Gastroesophageal sphincter (tissue), 3 donors: ENCODE data around the gene RAD52.

Source experiments
- CTCF ChIP-seq, 4 experiments: fragments of 200-600 bp in 2 of 4; fragments of 450-650 bp in 2 of 4; sonication (generic) in 1 of 4; IDR thresholded peaks; one replicate each; pipeline ENCODE4 v1.5.1; 2017 to 2019; ENCODE audit warnings: antibody characterized with exemption in 4 of 4, mild to moderate bottlenecking in 2 of 4, moderate library complexity in 2 of 4
- EP300 ChIP-seq: sonication (generic); formaldehyde crosslinking; IDR thresholded peaks from one replicate; pipeline ENCODE4 v1.6.1; 2017; ENCODE audit warnings: antibody characterized with exemption, mild to moderate bottlenecking
- POLR2A ChIP-seq, 2 donors: fragments of 450-650 bp; IDR thresholded peaks; one replicate each; pipeline ENCODE4 v1.6.1; 2017; ENCODE audit warnings: antibody characterized with exemption in 2 of 2, mild to moderate bottlenecking in 2 of 2, moderate library complexity in 1 of 2
- POLR2AphosphoS5 ChIP-seq: sonication (generic); formaldehyde crosslinking; IDR thresholded peaks from one replicate; pipeline ENCODE4 v1.6.1; 2017; ENCODE audit warnings: antibody characterized with exemption

DNA sequence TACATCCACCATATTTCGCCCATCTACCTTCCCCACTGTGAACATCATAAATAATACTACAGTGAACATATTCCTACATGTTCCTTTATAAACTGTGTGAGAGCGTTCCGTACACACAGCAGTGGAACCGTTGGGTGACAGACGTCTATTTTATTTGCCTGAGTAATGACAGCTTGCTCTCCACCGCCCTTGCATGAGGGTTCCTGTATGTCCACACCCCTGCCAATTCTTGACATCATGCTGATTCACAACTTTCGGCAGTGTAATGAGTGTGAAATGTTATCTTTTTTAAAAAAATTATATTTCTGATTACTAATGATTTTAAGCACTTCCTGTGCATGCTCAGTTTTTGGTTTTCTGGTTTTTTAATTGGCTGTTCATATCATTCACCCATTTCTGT is 4.3 kb upstream of the RAD52 start:
- no peak for TF ChIP-seq CTCF (IDR thresholded peaks at IDR 0.05)
- TF ChIP-seq POLR2A (IDR thresholded peaks at IDR 0.05), result no peak
- TF ChIP-seq POLR2AphosphoS5, result no peak
- TF ChIP-seq EP300, result no peak
